ENCODE data around the gene ZFYVE27. TPM values are rescaled to one million over a fixed set of nuclear protein-coding genes. Genes with fewer than 3 reads are reported as not detected.
"Not testable (repeated sequence)": the region's sequence is repeated elsewhere in the genome, so short reads cannot be mapped to it uniquely, and the experiment has no call there.

Gene ZFYVE27, protein sequence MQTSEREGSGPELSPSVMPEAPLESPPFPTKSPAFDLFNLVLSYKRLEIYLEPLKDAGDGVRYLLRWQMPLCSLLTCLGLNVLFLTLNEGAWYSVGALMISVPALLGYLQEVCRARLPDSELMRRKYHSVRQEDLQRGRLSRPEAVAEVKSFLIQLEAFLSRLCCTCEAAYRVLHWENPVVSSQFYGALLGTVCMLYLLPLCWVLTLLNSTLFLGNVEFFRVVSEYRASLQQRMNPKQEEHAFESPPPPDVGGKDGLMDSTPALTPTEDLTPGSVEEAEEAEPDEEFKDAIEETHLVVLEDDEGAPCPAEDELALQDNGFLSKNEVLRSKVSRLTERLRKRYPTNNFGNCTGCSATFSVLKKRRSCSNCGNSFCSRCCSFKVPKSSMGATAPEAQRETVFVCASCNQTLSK
- 16.2 TPM for polyA plus RNA-seq (2013, experiment 1 of 2; ENCODE audit: insufficient read length)
- polyA plus RNA-seq (2013, experiment 2 of 2; ENCODE audit: insufficient read length): 12.4 TPM

DNA sequence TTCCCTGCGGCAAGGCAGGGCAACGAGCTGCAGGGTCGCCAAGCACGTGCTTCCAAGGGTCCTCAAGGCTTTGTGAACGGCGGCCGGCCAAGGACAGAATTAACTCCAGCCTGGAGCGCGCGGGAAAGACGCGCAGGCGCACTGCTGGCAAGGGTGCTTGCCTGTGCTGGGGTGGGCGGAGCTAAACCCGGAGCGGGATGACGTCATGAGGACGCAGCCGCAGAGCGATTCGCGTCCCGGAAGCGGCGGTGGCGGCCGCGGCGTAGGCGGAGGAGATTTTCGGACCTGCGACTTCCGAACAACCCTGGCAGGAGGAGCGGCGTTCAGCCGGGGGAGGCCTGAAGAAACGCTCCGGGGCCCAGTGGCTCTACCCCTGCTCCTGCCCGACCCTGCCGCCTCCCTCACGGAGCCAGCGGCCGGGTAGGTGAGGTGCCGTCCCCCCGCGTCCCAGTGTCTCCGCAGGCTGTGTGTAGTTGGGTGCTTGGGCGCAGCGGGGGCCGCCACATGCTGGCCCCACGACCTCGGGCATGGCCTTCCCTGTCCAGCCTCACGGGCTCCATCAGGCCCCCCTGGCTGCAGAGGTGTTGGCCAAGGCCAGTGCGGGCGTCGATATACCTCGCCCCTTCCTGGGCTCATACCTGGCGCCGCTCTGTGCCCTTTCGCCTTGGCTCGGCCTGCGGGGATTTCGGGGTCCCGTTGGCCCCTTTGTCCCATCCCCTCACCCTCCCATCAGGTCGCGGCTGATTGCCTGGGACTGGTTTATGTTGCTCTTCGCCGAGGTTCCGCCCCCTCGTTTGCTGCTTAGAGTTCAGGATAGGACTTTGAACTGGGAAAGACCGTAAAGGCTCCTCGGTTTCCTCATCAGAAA lies at the start of gene ZFYVE27:
Gene ZFYVE27 (plus strand): TSS at position 227 of the 868 bp plus-strand sequence. CDS start 1,350 bp downstream, outside the sequence.
- DNase-seq: peak; percentile 92

DNA sequence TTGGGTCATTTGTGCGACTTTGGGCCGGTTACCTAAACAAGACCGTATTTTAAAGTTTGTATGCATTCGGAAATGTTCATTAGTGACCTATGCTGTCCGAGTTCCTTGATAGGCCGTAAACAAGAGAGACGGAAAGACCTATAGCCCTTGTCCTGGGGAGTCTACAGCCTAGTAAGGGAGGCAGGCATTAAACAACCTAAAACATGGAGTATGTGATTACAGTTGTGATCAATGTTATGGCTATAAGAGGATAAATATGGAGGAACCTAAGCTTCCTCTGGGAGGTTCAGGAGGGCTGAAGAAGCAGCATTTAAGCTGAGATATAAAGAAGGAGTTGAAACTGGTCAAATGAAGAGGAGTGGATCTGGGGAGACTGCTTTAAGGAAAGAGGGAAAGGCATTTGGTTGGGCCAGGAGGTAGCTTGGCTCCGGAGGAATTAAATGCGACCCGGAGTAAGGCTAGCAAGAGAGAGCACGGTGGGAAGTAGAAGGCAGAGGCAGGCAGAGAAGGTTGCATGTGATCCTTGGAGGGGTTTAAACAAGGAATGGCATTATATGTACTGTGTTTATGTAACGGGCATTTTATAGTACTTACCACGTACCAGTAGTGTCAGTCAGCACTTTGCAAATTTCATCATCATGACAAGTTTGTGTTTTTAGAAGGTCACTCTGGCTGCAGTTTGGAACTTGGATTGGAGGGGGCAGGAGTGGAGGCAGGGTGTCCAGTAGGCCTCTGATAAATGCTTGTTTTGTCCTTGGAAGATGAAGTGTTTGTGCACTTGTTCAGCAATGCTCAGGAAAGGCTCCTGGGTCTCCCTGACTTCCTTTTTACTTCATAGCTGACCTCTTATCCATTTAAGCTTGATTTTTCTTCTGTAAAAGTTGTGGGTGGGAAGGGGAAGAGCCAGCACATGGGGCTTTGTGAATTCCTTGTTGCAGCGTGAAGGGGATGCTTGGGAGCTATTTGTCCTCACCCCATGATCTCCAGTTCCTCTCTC lies 48.8 kb upstream of the ZFYVE27 start:
- peak; percentile 66 for DNase-seq

GRCh38 chr10:97689559-97690020 lies 47.3 kb upstream of the ZFYVE27 start:
- peak; percentile 96 for DNase-seq

GRCh38 chr10:97690133-97690532 lies 46.8 kb upstream of the ZFYVE27 start:
- DNase-seq: no peak

GRCh38 chr10:97698072-97698655 lies 38.8 kb upstream of the ZFYVE27 start:
- not testable (repeated sequence) for DNase-seq

DNA sequence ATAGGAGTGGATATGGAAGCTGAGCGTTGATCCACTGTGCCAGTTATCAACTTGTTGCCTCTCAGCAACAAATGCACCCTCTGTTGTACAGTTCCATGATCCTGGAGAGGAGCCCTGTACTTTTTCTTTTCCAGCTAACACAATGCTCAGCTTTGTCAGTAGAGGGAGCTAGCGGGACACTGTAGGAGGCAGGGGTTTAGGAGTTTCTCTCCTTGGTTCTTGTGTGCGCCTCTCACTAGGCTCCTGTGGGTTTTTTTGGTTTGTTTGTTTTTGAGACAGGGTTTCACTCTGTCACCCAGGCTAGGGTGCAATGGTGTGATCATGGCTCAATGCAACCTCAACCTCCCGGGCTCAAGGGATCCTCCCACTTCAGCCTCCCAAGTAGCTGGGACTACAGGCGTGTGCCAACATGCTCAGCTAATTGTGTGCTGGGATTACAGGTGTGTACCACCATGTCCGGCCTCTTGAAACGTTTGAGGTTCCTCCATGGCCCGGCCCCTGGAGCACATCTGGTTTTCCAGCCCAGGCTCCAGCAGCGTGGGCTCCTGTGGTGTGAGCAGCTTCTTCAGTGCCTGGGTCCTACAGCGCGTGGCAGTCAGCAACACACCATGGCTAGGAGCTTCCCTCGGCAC lies 35.4 kb upstream of the ZFYVE27 start:
- peak; percentile 77 for DNase-seq

- DNase-seq: no peak
Measured at GRCh38 chr10:97703398-97704067, 33.4 kb upstream of the ZFYVE27 start.

- no peak for DNase-seq
Measured at GRCh38 chr10:97704341-97704740, 32.6 kb upstream of the ZFYVE27 start.

- no peak for DNase-seq
Measured at GRCh38 chr10:97705006-97705670, 31.8 kb upstream of the ZFYVE27 start.

- DNase-seq: no peak
Measured at GRCh38 chr10:97707134-97707861, 29.6 kb upstream of the ZFYVE27 start.

DNA sequence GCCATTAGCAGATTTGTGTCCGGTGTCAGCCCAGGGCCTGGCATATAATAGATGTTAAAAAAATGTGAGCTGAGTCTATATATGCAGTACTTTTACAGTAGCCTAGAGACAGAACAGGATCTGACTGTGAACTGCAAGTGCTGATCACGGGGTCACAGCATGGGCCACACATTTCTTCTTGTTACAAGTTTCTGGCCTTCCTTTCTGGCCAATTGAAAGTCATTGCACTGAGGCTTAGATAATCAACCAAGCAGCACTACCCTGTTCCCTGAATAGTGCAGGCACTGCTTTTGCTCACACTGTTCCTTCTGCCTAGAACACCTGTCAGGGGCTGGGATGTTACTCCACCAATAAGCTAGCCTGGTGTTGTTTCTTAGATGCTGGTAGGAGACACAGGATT lies 28.8 kb upstream of the ZFYVE27 start:
- no peak for DNase-seq

DNA sequence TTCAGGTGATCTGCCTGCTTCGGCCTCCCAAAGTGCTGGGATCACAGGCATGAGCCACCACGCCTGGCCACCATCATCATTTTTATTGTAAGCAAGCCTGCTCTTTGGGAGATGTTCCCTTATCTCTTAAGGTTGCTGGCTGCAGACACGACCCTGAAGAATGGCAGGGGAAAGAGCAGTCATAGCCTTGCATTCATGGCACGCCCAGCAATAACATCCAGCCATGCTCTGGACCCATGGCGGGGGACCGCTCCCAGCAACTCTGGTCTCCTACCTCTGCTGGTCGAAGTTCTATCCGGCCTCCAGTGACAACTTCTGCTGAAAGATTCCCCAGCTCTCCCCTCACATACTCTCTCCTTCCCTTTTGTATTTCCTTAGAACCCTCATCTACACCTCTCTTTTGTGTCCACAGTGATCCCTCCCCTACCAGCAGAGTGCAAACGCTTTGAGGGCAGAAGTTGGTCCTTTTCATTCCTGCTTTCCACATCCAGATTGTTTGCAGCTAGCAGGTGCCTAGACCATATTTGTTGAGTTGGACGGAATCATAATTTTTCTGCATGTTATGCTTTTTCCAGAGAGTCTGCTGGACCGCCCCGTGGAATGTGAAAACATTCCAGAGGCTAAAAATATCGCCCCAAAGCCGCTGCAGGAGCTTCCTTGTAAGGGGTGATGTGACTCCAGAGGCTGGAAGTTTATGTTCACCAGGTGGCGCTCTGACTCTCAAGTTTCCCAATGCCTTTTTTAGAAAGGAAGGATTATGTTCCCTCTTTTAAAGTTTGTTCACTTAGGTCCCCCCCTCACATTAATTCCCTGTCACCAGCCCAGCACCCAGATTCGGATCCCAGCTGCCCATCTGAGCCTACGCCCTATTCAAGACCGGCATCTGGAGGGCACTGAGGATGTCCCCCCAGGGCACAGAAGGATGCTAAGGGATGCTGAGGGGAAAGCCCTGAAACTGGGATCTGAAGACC lies 27.7 kb upstream of the ZFYVE27 start:
- DNase-seq: peak; percentile 92

DNA sequence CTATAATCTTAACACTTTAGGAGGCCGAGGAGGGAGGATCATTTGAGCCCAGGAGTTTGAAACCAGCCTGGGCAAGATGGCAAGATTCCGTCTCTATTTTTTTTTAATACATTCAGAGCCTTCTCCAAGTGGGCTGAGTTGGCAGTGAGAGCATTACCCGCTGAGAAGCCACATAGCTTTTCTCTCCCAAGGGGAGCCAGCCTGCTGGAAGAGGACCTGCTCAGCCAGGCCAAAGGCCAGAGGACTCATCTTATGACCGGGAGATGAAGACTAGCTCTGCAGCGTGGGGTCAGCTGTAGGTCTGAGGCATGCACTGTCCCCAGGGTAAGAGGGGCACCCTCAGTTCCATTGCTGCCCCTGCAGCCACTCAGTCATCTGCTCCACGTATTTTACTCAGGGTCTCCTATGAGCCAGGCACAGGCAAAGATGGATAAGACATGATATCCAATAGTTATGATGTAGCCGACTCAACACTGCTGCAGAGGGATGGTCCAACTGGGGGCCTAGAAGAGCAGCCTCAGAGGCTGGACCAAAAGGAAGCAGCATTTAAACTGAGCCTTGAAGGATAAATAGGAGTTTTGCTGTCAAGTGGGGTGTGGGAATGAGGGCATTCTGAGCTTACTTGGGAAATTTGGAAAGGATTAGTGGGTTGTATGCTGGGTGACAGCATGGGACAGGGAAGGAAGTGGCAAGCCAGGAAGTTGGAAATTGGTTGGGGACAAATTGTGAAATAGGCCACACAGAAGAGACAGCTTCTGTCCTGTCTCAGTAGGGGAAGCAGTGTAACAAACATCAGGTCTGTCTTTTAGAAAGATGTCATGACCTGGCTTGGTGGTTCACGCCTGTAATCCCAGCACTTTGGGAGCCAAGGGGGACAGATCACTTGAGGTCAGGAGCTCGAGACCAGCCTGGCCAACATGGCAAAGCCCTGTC lies 25.0 kb upstream of the ZFYVE27 start:
- DNase-seq: no peak

- peak; percentile 94 for DNase-seq
Measured at GRCh38 chr10:97713339-97713825, 23.5 kb upstream of the ZFYVE27 start, which contains the start of gene MARVELD1. Gene MARVELD1 (plus strand): TSS chr10:97713730. CDS start chr10:97713877, 147 bp downstream.

- peak; percentile 72 for DNase-seq
Measured at GRCh38 chr10:97713826-97714400, 23.0 kb upstream of the ZFYVE27 start.
